Body of pancreas (tissue), 4 donors: Measurements from ENCODE around the gene IDH2.

Experiments
- CTCF ChIP-seq, 7 experiments: fragments of 450-650 bp in 4 of 7; fragments of 200-600 bp in 3 of 7; sonication (generic) in 3 of 7; IDR thresholded peaks; one replicate each; pipeline ENCODE4 v1.5.1; 2016 to 2019; ENCODE audit warnings: antibody characterized with exemption in 7 of 7
- POLR2A ChIP-seq, 3 donors: fragments of 450-650 bp; IDR thresholded peaks; one replicate each; pipeline ENCODE4 v1.6.1; 2016; ENCODE audit warnings: antibody characterized with exemption in 3 of 3, mild to moderate bottlenecking in 2 of 3

DNA sequence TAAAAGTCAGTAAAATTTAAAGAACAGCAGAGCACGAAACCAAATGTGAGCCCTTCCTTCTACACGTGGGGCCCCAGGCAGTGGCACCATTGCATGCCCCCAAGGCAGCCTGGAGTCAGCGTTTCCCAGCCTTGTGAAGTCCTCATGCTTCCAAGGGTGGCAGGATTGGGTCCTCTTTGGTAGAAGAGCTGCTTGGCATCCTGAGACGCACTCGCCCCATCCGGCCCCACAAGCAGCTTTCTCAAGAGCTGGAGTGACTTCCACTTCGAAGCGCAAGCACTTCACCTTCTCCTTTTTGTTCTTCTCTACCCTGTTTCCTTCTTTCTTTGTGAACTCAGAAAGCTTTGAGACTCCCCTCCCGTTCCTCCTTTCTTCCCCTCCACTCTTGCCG, 66.4 kb downstream of the IDH2 start:
- TF ChIP-seq POLR2A (IDR thresholded peaks at IDR 0.05) (no peak), CTCF (IDR thresholded peaks at IDR 0.05) (no peak)
